Heart left ventricle (tissue), 13 donors: ENCODE measurements around the gene TRIM31.

Experiments
- POLR2A ChIP-seq, 2 donors: fragments of 450-650 bp; IDR thresholded peaks; one replicate each; pipeline ENCODE4 v1.6.1; 2017; ENCODE audit warnings: antibody characterized with exemption in 2 of 2, mild to moderate bottlenecking in 2 of 2, moderate library complexity in 2 of 2
- TF ChIP-seq, protein P1 (sequence below), 12 donors: fragments of 200-600 bp; sonication (generic) in 4 of 12; IDR thresholded peaks; one replicate each; pipeline versions ENCODE4 v1.5.0 to v1.8.0; 2018 to 2022; ENCODE audit warnings: antibody characterized with exemption in 12 of 12, mild to moderate bottlenecking in 5 of 12
- donor health status: ischemic (EF 13 %, LVEDD 7.1; RV severe dilation, severe dysfunction).
- donor health status: DM: no; HTN: yes; CAD: no.
- donor health status: DM: no; HTN: no; CAD: no.
- donor health status: ischemic (EF 25% LVEDD 6.9; RV normal size, moderate dysfunction).
- donor health status: ischemic (EF 25% LVEDD 5.7; RV mildly dilated, moderate dysfunction).
- donor health status: ischemic (EF 35%, LVEDD 5.7; RV mildly dilated, moderate dysfunction).
- donor health status: nonischemic (EF 11% LVEDD 7.7; RV severe dilation, severe dysfunction).
- donor health status: DM: yes; HTN: yes; CAD: no.
- donor health status: PGD.
- donor health status: ischemic (EF 29% LVEDD 5.4; RV normal size, mild dysfunction).
- donor health status: nonischemic (EF 23%, LVEDD 6.1; RV moderate dilation, normal function).

DNA sequence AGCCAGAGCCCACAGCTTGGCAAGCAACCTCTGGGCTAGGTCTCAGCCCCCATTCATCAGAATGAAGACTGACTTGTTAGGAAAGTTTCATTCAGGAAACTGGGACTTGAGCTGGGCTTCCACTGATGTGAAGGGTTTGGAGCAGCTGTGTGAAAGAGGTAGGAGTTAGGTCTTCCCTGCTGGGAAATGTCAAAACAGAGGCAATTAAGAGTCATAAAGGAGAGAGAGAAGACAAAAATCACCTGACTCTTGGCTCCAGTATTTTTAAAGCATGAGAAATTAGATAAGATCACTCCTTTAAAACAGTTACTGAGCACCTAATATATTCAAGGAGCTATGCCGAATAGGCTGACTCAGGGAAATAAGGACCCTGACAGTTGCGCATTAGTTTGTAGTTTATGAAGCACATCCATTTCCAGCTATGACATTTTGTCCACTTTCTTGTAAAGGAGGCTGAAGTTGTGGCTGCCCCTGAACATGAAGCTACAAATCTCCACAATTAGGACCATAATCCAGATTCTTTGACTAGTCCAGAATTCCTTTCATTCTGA, 19.1 kb upstream of the TRIM31 start:
- TF ChIP-seq, protein P1, sequence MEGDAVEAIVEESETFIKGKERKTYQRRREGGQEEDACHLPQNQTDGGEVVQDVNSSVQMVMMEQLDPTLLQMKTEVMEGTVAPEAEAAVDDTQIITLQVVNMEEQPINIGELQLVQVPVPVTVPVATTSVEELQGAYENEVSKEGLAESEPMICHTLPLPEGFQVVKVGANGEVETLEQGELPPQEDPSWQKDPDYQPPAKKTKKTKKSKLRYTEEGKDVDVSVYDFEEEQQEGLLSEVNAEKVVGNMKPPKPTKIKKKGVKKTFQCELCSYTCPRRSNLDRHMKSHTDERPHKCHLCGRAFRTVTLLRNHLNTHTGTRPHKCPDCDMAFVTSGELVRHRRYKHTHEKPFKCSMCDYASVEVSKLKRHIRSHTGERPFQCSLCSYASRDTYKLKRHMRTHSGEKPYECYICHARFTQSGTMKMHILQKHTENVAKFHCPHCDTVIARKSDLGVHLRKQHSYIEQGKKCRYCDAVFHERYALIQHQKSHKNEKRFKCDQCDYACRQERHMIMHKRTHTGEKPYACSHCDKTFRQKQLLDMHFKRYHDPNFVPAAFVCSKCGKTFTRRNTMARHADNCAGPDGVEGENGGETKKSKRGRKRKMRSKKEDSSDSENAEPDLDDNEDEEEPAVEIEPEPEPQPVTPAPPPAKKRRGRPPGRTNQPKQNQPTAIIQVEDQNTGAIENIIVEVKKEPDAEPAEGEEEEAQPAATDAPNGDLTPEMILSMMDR (IDR thresholded peaks at IDR 0.05) = no peak
- TF ChIP-seq POLR2A (IDR thresholded peaks at IDR 0.05) = no peak
